HUDEP-2 (cell line): ENCODE data around the gene CPNE9.
"Not testable (repeated sequence)": the region's sequence is repeated elsewhere in the genome, so short reads cannot be mapped to it uniquely, and the experiment has no call there.

Experiments
- DNase-seq, 76 experiments: peaks; one replicate each; lab custom pipeline; 2025; ENCODE audit not compliant: unreplicated experiment in 76 of 76; lab: John Stamatoyannopoulos, UW

The CPNE9 gene

GRCh38 chr3:9770276-9770812 lies 66.7 kb downstream of the CPNE9 start:
- DNase-seq, result peak in 11 of 76 experiments; percentile 1 to 32 (median 12)

- DNase-seq, result not testable (repeated sequence)
Measured at GRCh38 chr3:9771007-9771406, 67.4 kb downstream of the CPNE9 start.

- peak in 17 of 76 experiments; percentile 3 to 40 (median 21) for DNase-seq
Measured at GRCh38 chr3:9776896-9777693, 73.5 kb downstream of the CPNE9 start.

GRCh38 chr3:9777694-9778021 lies 74.0 kb downstream of the CPNE9 start:
- DNase-seq, result no peak

- peak in 4 of 76 experiments; percentile 4 to 49 (median 16) for DNase-seq
Measured at GRCh38 chr3:9778143-9779074, 74.8 kb downstream of the CPNE9 start.

GRCh38 chr3:9779075-9779593 lies 75.5 kb downstream of the CPNE9 start:
- no peak for DNase-seq
